Endothelial cell of umbilical vein (primary cell): ENCODE measurements around the gene AGBL3. TPM values are rescaled to one million over a fixed set of nuclear protein-coding genes. Genes with fewer than 3 reads are reported as not detected.
A peak's percentile ranks its signal among the peaks of the same experiment; 100 is the strongest.

Source experiments
- BruUV-seq: library from RNA; stranded (reverse); fragments of 400-500 nt; replicated peaks from 2 replicates; lab custom pipeline; 2021; lab: Mats Ljungman, UMichigan
- CTCF ChIA-PET: fragments of 300-600, 350-600 bp; sonication (Branson Sonifier 250); formaldehyde crosslinking; loops from one replicate; lab custom pipeline; 2021; ENCODE audit warnings: antibody characterized with exemption, inconsistent platforms; lab: Charles Lee
- POLR2A ChIA-PET: fragments of 300-600, 350-600 bp; sonication (Branson Sonifier 250); formaldehyde crosslinking; loops from one replicate; lab custom pipeline; 2021; ENCODE audit warnings: antibody characterized with exemption, inconsistent platforms; lab: Charles Lee
- DNase-seq: peaks from one replicate; pipeline ENCODE4 v3.0.0-alpha.2; 2011; ENCODE audit warnings: low read depth, low spot score
- FAIRE-seq: peaks from 2 replicates; lab custom pipeline; 2011; peaks lifted over from hg19 to GRCh38; lab: Jason Lieb, UNC
- H2AFZ ChIP-seq: 2 replicates; pipeline ENCODE4 v1.6.0; 2012; ENCODE audit warnings: low read depth, low read length, control low read depth, inconsistent platforms
- H3K27ac ChIP-seq: 2 replicates; pipeline ENCODE4 v1.5.1; 2011; ENCODE audit warnings: low read depth, mild to moderate bottlenecking, control low read depth, low read length, moderate library complexity; ENCODE audit not compliant: insufficient read depth
- H3K27me3 ChIP-seq, 2 experiments: 2 replicates each; pipeline versions ENCODE4 v1.6.0 to v1.6.1; 2011; ENCODE audit warnings: low read length in 2 of 2, mixed read lengths in 1 of 2; ENCODE audit not compliant: control insufficient read depth in 2 of 2, insufficient read depth in 2 of 2
- H3K36me3 ChIP-seq, 2 experiments: 2 replicates in 1 of 2; 3 replicates in 1 of 2; pipeline ENCODE4 v1.5.1; 2011; ENCODE audit warnings: low read length in 2 of 2, mild to moderate bottlenecking in 1 of 2, moderate library complexity in 1 of 2; ENCODE audit not compliant: control insufficient read depth in 2 of 2, insufficient read depth in 2 of 2; ENCODE audit errors: extremely low read depth in 1 of 2
- H3K4me1 ChIP-seq: 3 replicates; pipeline ENCODE4 v1.5.1; 2011; ENCODE audit warnings: mild to moderate bottlenecking, low read length; ENCODE audit not compliant: control insufficient read depth, insufficient read depth; ENCODE audit errors: extremely low read depth
- H3K4me2 ChIP-seq: 2 replicates; pipeline ENCODE4 v1.6.1; 2011; ENCODE audit warnings: low read length, control low read depth, mixed read lengths; ENCODE audit not compliant: insufficient read depth
- H3K4me3 ChIP-seq, 3 experiments: fragments of 200-600 bp in 1 of 3; sonication (generic), shearing (Covaris generic) in 1 of 3; replicated peaks in 1 of 3; 2 replicates each; pipeline ENCODE4 v1.5.1; 2011 to 2016; ENCODE audit warnings: control low read depth in 3 of 3, low read length in 3 of 3, mild to moderate bottlenecking in 2 of 3, inconsistent platforms in 1 of 3, low read depth in 1 of 3, moderate library complexity in 1 of 3; ENCODE audit not compliant: insufficient read depth in 1 of 3
- H3K79me2 ChIP-seq: 2 replicates; pipeline ENCODE4 v1.6.0; 2012; ENCODE audit warnings: low read length, inconsistent platforms; ENCODE audit not compliant: control insufficient read depth, insufficient read depth
- H3K9ac ChIP-seq: replicated peaks from 2 replicates; pipeline ENCODE3; 2011; ENCODE audit warnings: low read length, control low read depth; ENCODE audit not compliant: insufficient read depth; ENCODE audit errors: extremely low read depth
- H3K9me1 ChIP-seq: replicated peaks from 3 replicates; pipeline ENCODE4 v1.6.0; 2011; ENCODE audit warnings: mild to moderate bottlenecking, low read length; ENCODE audit not compliant: control insufficient read depth, insufficient read depth; ENCODE audit errors: extremely low read depth
- H3K9me3 ChIP-seq: replicated peaks from 2 replicates; pipeline ENCODE4 v1.5.1; 2012; ENCODE audit warnings: low read length, inconsistent platforms; ENCODE audit not compliant: control insufficient read depth, insufficient read depth
- H4K20me1 ChIP-seq: replicated peaks from 2 replicates; pipeline ENCODE3; 2011; ENCODE audit warnings: mild to moderate bottlenecking, low read length; ENCODE audit not compliant: control insufficient read depth, insufficient read depth; ENCODE audit errors: extremely low read depth
- FOS ChIP-seq: IDR thresholded peaks from 2 replicates; pipeline ENCODE4 v1.6.1; 2011; ENCODE audit warnings: mild to moderate bottlenecking, low read length, moderate library complexity, borderline replicate concordance; ENCODE audit not compliant: insufficient read depth
- JUN ChIP-seq: IDR thresholded peaks from 2 replicates; pipeline ENCODE4 v1.6.1; 2011; ENCODE audit warnings: borderline replicate concordance, low read depth; ENCODE audit not compliant: insufficient read length, insufficient read depth
- POLR2A ChIP-seq: IDR thresholded peaks from 2 replicates; pipeline ENCODE4 v1.6.1; 2012; ENCODE audit warnings: low read depth, mild to moderate bottlenecking, control low read depth, low read length
- dilution Hi-C: fragments of 300-500 bp; cut with MboI; formaldehyde crosslinking; loops from one replicate; pipeline ENCODE4 v1.15.0; 2019; ENCODE audit warnings: low sequenced_read_pairs; ENCODE audit not compliant: extremely low pct_ligation_motif_present
- intact Hi-C: fragments of 100-400 bp; cut with micrococcal nuclease; formaldehyde crosslinking; loops from one replicate; pipeline ENCODE4 v1.10.0; 2022
- polyA plus RNA-seq, 4 experiments: library from polyadenylated mRNA; depleted of rRNA in 3 of 4; stranded (reverse) in 3 of 4; unstranded in 1 of 4; fragments of >200 nt; gene quantifications; 2 replicates each; pipeline versions ENCODE4 v1.2.1 to v1.2.3, GENCODE V29; 2011 to 2012; ENCODE audit warnings: missing spikeins in 1 of 4
- total RNA-seq: library from RNA; stranded (reverse); gene quantifications from 2 replicates; pipeline ENCODE4 v1.2.3, GENCODE V29; 2021
- TF ChIP-seq, protein P1 (sequence below): IDR thresholded peaks from 2 replicates; pipeline ENCODE4 v1.6.1; 2011; ENCODE audit not compliant: insufficient read depth, insufficient read length

The AGBL3 gene
- total and polyA plus RNA-seq, 2 donors (not counting 3 experiments of a cell fraction or from before 2014, with no cell fraction given) = 0.97 to 3.2 TPM

DNA sequence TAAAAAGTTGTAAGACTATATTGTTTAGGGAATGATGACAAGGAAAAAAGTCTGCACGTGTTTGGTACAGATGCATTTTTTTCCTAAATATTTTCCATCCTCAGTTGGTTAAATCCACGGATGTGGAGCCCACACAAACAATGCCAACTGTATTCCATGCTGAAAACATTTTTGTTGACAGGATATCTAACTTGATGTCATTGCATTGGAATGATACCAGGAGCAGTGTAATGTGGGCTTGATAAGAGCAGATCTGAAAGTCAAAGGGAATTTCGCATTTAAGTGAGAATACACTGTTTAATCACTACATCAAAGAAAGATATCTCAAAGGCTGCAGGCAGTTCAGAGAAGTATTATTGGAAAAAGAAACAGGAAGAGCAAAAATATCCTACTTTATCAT is 112.1 kb downstream of the AGBL3 start:
- no peaks in the 10 kb centered on the region for H3K79me2 ChIP-seq
- H3K4me1 ChIP-seq = peaks cover 9% of the 10 kb centered on the region
- intact Hi-C loops = loop anchor here (5.0 kb wide), 2 partner anchors 64 to 111 kb away; partner anchors contain the start of gene AGBL3
- H2AFZ ChIP-seq = no peak overlapping the region
- no peaks in the 10 kb centered on the region for H3K9me3 ChIP-seq
- no peaks in the 10 kb centered on the region for H4K20me1 ChIP-seq
- H3K36me3 ChIP-seq = no peaks in the 10 kb centered on the region
- ChIA-PET POLR2A (no interaction called here), CTCF (no interaction called here)
- no peak overlapping the region for H3K9ac ChIP-seq
- no peaks in the 10 kb centered on the region for H3K9me1 ChIP-seq
- dilution Hi-C loops = no loop called here
- no peak overlapping the region for H3K4me2 ChIP-seq
- DNase-seq (peak; percentile 95), FAIRE-seq (peak; percentile 59)
- peak; percentile 72 for TF ChIP-seq JUN
- no peak for TF ChIP-seq POLR2A
- H3K27ac ChIP-seq = peak overlapping the region; percentile 22
- no TSS peak for BruUV-seq
- no peaks in the 10 kb centered on the region for H3K27me3 ChIP-seq
- H3K4me3 ChIP-seq = no peak overlapping the region

DNA sequence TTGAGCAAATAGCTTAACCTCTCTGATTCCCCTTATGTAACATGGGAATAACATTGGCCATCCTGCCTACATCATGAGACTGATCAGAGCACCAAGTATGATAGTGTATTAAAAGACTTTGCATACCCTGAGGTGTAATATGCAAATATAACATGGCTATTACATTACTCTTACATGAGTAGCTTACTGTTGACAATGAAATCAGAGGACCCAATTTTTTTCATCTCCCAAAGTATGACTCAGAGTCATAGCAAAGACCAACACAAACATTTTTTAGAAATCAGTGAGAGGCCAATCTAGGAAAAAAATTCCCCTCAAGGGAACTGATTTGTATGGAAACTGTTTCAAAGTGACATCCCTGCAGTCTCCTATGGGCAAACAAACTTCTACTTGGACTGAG is 114.5 kb downstream of the AGBL3 start:
- dilution Hi-C loops = no loop called here

More for the DNA sequence above, 114.5 kb downstream of the AGBL3 start:
- Histone ChIP-seq H3K4me2 (no peak overlapping the region), H3K4me3 (no peak overlapping the region), H3K79me2 (no peaks in the 10 kb centered on the region), H3K9me1 (no peaks in the 10 kb centered on the region), H3K4me1 (peaks cover 9% of the 10 kb centered on the region), H3K9me3 (no peaks in the 10 kb centered on the region), H3K9ac (no peak overlapping the region), H3K27ac (no peak overlapping the region), H3K36me3 (no peaks in the 10 kb centered on the region), H2AFZ (no peak overlapping the region), H4K20me1 (no peaks in the 10 kb centered on the region), H3K27me3 (no peaks in the 10 kb centered on the region)
- ChIA-PET POLR2A (no interaction called here), CTCF (no interaction called here)
- intact Hi-C loops = no loop called here
- TF ChIP-seq, protein P1, sequence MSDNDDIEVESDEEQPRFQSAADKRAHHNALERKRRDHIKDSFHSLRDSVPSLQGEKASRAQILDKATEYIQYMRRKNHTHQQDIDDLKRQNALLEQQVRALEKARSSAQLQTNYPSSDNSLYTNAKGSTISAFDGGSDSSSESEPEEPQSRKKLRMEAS = no peak
- TF ChIP-seq FOS = no peak
- FAIRE-seq (no peak), DNase-seq (peak; percentile 17)
- no TSS peak for BruUV-seq
